ENCODE measurements around the gene ADAM10.

DNA sequence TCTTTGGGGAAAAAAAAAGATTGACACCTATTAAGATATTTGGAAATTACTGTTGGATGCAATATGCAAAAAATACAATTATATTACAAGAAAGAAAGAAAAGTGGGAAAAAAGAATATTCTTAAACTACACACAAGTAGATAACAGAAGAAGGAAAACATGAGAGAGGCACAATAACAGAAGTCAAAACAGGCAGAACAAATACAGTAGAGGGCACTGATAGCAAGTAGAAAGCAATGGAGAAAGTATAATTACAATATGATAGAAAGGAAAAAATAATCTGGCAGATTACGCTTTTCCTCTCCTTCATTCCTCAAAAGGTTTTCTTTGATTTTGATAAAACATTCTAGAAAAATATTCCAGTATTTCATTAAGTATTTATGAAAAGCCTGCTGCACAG lies 72.1 kb downstream of the ADAM10 start:
- no peak for TF ChIP-seq EZH2 (IDR thresholded peaks at IDR 0.05; ENCODE audit: low read depth)
- TF ChIP-seq, protein P1, sequence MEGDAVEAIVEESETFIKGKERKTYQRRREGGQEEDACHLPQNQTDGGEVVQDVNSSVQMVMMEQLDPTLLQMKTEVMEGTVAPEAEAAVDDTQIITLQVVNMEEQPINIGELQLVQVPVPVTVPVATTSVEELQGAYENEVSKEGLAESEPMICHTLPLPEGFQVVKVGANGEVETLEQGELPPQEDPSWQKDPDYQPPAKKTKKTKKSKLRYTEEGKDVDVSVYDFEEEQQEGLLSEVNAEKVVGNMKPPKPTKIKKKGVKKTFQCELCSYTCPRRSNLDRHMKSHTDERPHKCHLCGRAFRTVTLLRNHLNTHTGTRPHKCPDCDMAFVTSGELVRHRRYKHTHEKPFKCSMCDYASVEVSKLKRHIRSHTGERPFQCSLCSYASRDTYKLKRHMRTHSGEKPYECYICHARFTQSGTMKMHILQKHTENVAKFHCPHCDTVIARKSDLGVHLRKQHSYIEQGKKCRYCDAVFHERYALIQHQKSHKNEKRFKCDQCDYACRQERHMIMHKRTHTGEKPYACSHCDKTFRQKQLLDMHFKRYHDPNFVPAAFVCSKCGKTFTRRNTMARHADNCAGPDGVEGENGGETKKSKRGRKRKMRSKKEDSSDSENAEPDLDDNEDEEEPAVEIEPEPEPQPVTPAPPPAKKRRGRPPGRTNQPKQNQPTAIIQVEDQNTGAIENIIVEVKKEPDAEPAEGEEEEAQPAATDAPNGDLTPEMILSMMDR (conservative IDR thresholded peaks at IDR 0.05) = no peak

Measured in PC-9 (cell line).